RPMI7951 (cell line): ENCODE results near the gene CCDC34. TPM values are rescaled to one million over a fixed set of nuclear protein-coding genes. Genes with fewer than 3 reads are reported as not detected.

Source experiments
- DNase-seq: peaks from one replicate; pipeline ENCODE4 v3.0.0-alpha.2; 2012; ENCODE audit warnings: low read depth
- total RNA-seq: library from RNA; depleted of rRNA; stranded (reverse); fragments of >200 nt; shearing (Covaris generic); gene quantifications from 2 replicates; pipeline ENCODE4 v1.2.3, GENCODE V29; 2014; rRNA removed

CCDC34 gene
- total RNA-seq, 1 experiment from 2014 or later: 14.5 TPM

DNA sequence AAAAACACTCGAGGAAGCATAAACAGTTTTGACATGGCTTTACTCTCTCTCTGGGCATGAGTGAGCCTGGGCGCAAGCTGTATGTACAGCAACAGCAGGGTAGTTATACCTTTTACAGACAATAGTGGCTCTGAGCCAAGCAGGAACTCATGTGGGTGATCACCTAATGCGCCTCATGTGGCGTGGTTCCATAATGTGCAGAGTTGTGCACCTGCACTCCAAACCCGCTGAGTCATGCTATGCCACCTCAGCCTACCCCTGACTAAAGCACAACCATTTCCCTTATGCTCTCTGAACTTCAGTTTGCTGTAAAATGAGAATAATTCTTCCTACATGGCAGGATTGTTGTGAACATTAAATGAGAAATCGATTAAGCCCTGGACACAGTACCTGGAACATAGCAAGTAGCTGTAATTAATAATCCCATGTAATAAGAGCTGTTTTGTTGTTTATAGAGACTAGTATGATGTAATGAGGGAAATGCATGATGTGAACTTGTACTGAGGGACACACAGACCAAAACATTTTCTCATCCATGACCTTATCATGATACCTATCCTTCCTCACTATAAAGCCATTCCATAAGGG lies 71.6 kb downstream of the CCDC34 start:
- DNase-seq: peak; percentile 9

DNA sequence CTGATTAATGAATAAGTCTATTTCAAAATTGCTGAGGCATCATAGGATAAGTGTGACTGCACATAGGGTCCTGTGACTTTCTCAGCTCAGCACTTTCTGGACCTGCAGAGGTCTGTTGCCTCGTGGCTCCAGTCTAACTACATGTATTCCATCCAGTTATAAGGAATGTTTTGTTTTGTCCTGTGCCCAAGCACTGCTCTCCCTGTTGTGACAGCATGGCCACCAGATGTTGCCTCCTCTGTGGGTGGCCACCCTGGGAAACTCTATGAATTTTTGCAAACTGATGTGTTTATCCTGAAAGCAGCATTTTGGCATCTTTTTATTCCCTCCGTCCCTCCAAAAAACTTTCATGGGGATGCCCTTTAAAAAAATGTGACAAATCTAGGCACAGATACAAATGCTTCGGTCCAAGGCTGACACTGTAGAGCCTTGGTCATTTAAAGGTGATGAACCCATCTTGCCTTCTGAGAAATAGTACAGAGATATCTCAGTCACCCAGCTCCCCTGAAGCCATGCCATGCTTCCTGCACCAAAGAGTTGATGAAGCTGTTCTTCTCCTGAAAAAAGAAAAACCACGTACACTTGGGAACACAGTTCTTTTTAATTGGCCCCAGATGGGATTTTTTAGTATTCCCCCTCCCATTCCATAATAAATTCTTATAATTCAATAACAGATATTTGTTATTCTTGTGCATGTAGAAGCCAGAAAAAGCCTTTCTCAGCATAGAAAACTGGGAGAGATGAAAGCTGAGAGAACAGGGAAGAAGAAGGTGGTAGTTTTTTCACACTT lies 72.6 kb downstream of the CCDC34 start:
- DNase-seq: peak; percentile 45

Other genes starting within 250 kb of the CCDC34 start
- gene LGR4, start 109.6 kb upstream of the CCDC34 start, total RNA-seq: 7.6 and 9.0 TPM in 2 replicates
- gene LIN7C, start 143.6 kb upstream of the CCDC34 start, total RNA-seq: 47.3 and 49.3 TPM in 2 replicates